IPS DF 6.9 (cell line): Measurements from ENCODE around the gene SLX4IP.

Source experiments
- DNase-seq: peaks from one replicate; pipeline ENCODE4 v3.0.0-alpha.2; 2013; ENCODE audit warnings: low read depth, low spot score
- H3K27ac ChIP-seq: one replicate; pipeline ENCODE4 v1.5.1; 2013; ENCODE audit warnings: low read length, control low read depth
- H3K27me3 ChIP-seq: 2 replicates; pipeline ENCODE4 v1.6.1; 2013; ENCODE audit warnings: mild to moderate bottlenecking, low read length; ENCODE audit not compliant: control insufficient read depth, insufficient read depth
- H3K36me3 ChIP-seq: 2 replicates; pipeline ENCODE4 v1.6.1; 2013; ENCODE audit warnings: low read length; ENCODE audit not compliant: control insufficient read depth, insufficient read depth
- H3K4me1 ChIP-seq: 2 replicates; pipeline ENCODE4 v1.6.1; 2013; ENCODE audit warnings: low read length; ENCODE audit not compliant: control insufficient read depth, insufficient read depth
- H3K4me3 ChIP-seq: 2 replicates; pipeline ENCODE4 v1.5.1; 2013; ENCODE audit warnings: mild to moderate bottlenecking, low read length
- H3K9me3 ChIP-seq: 2 replicates; pipeline ENCODE4 v1.6.1; 2013; ENCODE audit warnings: low read length, inconsistent platforms; ENCODE audit not compliant: control insufficient read depth, insufficient read depth
- WGBS: extraction: QIAGEN DNeasy Blood & Tissue Kit; methylation state at CpG from one replicate; pipeline ENCODE4 v1.1.7; 2013; ENCODE audit warnings: mixed read lengths, missing lambda C conversion rate; ENCODE audit not compliant: insufficient read length, insufficient coverage; 5-methylcytosine and 5-hydroxymethylcytosine counted together

The SLX4IP gene

DNA sequence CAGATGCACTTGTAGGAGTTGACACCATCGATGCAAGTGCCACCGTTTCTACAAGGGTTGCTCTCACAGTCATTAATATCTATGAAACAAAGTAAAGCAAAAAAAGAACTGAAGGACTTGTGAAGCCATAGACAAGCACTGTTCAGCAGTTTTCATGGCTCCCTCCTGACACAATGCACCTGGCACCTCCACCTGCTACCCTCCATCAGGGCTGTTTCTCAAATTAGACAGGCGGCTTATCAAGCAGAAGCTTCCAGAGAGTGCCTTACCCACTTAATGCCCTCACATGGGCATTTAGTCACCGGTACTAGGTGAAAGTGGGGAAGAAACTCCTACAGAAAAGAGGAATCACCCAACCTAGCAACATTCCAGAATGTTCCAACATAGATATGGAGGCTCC is 210.9 kb downstream of the SLX4IP start:
- peaks cover 39% of the 10 kb centered on the region for H3K36me3 ChIP-seq
- H3K4me3 ChIP-seq, result no peak overlapping the region
- no CpG with 5 or more reads among the region's 4 CpGs for WGBS
- no peaks in the 10 kb centered on the region for H3K27me3 ChIP-seq
- H3K9me3 ChIP-seq, result no peaks in the 10 kb centered on the region
- H3K27ac ChIP-seq, result no peak overlapping the region
- H3K4me1 ChIP-seq, result peaks cover 8% of the 10 kb centered on the region; the same call in 1 of the 2 replicates
- no peak for DNase-seq

GRCh38 chr20:10646886-10647420 is 211.8 kb downstream of the SLX4IP start:
- Histone ChIP-seq H3K27me3 (no peaks in the 10 kb centered on the region), H3K36me3 (peaks cover 34% of the 10 kb centered on the region), H3K27ac (no peak overlapping the region), H3K4me1 (peaks cover 10% of the 10 kb centered on the region; the same call in 1 of the 2 replicates), H3K9me3 (no peaks in the 10 kb centered on the region), H3K4me3 (no peak overlapping the region)
- no CpG with 5 or more reads among the region's 9 CpGs for WGBS
- no peak for DNase-seq

- Histone ChIP-seq H3K36me3 (peaks cover 29% of the 10 kb centered on the region), H3K27me3 (no peaks in the 10 kb centered on the region), H3K9me3 (no peaks in the 10 kb centered on the region), H3K27ac (no peak overlapping the region), H3K4me3 (no peak overlapping the region), H3K4me1 (peaks cover 10% of the 10 kb centered on the region; the same call in 1 of the 2 replicates)
- no CpG with 5 or more reads among the region's 9 CpGs for WGBS
- DNase-seq, result no peak
Observed at GRCh38 chr20:10647471-10647870, 212.4 kb downstream of the SLX4IP start.

GRCh38 chr20:10647909-10648308 is 212.8 kb downstream of the SLX4IP start:
- WGBS, result no CpG with 5 or more reads among the region's 11 CpGs
- H3K27me3 ChIP-seq, result no peaks in the 10 kb centered on the region
- peaks cover 10% of the 10 kb centered on the region; the same call in 1 of the 2 replicates for H3K4me1 ChIP-seq
- H3K36me3 ChIP-seq, result peaks cover 29% of the 10 kb centered on the region
- no peak for DNase-seq
- H3K27ac ChIP-seq, result no peak overlapping the region
- H3K9me3 ChIP-seq, result no peaks in the 10 kb centered on the region
- no peak overlapping the region for H3K4me3 ChIP-seq

GRCh38 chr20:10648651-10649050 is 213.5 kb downstream of the SLX4IP start:
- no CpG with 5 or more reads among the region's 8 CpGs for whole genome bisulfite sequencing
- no peaks in the 10 kb centered on the region for H3K9me3 ChIP-seq
- no peaks in the 10 kb centered on the region for H3K27me3 ChIP-seq
- no peak for DNase-seq
- no peak overlapping the region for H3K4me3 ChIP-seq
- no peak overlapping the region for H3K27ac ChIP-seq
- H3K4me1 ChIP-seq, result peaks cover 10% of the 10 kb centered on the region; the same call in 1 of the 2 replicates
- H3K36me3 ChIP-seq, result peaks cover 29% of the 10 kb centered on the region

- H3K4me1 ChIP-seq, result peaks cover 10% of the 10 kb centered on the region; the same call in 1 of the 2 replicates
- peaks cover 26% of the 10 kb centered on the region for H3K36me3 ChIP-seq
- no peak overlapping the region for H3K27ac ChIP-seq
- H3K4me3 ChIP-seq, result no peak overlapping the region
- no peak for DNase-seq
- no CpG with 5 or more reads among the region's 8 CpGs for WGBS
- H3K27me3 ChIP-seq, result no peaks in the 10 kb centered on the region
- H3K9me3 ChIP-seq, result no peaks in the 10 kb centered on the region
Observed at GRCh38 chr20:10649080-10649796, 214.1 kb downstream of the SLX4IP start.

DNA sequence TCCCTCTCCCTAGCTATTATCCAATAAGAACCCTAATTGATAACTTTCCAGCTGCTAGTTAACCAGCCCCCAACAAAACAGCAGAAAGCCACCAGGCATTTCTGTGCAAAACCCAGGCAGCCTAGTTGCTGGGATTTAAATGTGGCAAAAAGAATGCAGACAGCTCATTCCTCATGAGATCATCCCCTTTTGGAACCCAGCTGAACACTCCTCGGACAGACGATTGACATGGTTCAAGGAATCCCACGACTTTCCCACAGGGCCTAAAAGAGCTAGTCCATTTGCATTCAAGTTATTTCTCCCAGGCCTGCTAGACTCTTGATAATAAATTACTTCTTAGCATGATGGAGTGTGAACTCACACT is 214.7 kb downstream of the SLX4IP start:
- Histone ChIP-seq H3K36me3 (peaks cover 21% of the 10 kb centered on the region), H3K4me3 (no peak overlapping the region), H3K27ac (no peak overlapping the region), H3K4me1 (peaks cover 11% of the 10 kb centered on the region; the same call in 1 of the 2 replicates), H3K9me3 (no peaks in the 10 kb centered on the region), H3K27me3 (no peaks in the 10 kb centered on the region)
- WGBS, result no CpG with 5 or more reads among the region's 3 CpGs
- DNase-seq, result no peak

DNA sequence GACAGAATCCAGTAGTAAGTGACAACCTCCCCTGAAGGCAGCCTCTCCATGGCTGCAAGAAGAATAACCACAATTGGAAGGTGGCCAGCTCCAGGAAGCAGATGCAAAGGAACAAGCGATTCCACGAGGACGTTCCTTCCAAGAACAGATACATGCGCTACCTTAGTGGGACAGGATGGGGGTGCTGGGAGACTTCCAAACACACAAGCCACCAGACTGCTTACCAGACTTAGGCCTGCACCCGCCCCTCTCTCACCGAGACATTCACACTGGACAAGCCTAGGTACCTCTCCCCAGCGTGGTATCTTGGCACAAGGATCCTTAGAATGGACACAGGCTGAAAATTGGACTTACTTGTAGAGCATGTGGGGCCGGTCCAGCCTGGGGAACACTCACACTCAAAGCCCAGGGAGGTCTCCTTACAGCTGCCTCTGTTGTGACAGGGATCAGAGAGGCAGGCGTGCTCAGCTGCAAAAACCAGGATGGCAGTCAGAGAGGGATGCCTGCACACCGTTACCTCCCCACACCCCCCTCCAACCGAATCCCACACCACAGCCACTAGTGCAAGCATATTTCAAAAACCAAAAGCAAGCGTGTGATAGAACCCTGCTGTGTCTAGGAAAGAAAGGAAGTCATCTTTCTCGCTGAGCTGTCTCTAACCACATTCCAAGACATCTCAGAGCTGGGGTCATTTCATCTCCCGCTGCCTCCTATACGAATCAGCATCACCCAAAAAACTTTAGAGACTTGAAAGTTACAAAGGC is 216.3 kb downstream of the SLX4IP start:
- Histone ChIP-seq H3K4me3 (no peak overlapping the region), H3K9me3 (no peaks in the 10 kb centered on the region), H3K27ac (no peak overlapping the region), H3K36me3 (peaks cover 12% of the 10 kb centered on the region; the same call in 1 of the 2 replicates), H3K4me1 (peaks cover 14% of the 10 kb centered on the region; the same call in 1 of the 2 replicates), H3K27me3 (no peaks in the 10 kb centered on the region)
- DNase-seq, result no peak
- no CpG with 5 or more reads among the region's 15 CpGs for WGBS

- no CpG with 5 or more reads among the region's 9 CpGs for WGBS
- Histone ChIP-seq H3K9me3 (no peaks in the 10 kb centered on the region), H3K27me3 (no peaks in the 10 kb centered on the region), H3K4me3 (no peak overlapping the region), H3K4me1 (peaks cover 14% of the 10 kb centered on the region; the same call in 1 of the 2 replicates), H3K36me3 (peaks cover 9% of the 10 kb centered on the region; the same call in 1 of the 2 replicates), H3K27ac (no peak overlapping the region)
- DNase-seq, result no peak
Observed at GRCh38 chr20:10652185-10652584, 217.1 kb downstream of the SLX4IP start.

DNA sequence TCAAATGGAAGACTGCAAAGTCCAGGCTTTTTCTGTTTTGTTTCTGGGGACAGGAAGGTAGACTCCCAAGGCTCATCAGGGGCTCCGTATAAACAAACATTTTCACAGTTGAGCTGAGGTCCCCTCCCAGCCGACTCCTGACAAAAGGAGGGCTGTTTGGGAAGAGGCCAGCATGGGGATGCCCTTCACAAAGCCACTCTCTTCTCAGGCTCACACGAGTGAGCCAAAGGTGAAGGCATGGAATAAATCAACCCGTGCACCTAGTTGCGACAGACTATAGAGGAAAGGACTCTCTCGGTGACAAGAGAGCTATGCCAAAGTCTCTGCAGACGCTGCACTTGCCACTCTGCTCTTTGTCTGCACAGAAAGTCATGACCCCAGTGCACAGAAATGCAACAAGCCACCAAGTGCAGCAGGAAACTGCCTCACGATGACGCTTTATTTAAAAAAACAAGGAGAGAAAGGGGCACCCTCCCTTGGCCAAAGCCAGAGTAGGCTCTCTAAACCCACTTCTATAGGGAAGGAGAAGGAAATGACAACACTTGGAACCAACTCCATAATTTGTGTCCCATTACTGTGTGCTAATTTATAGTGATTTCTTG is 217.7 kb downstream of the SLX4IP start:
- H3K27ac ChIP-seq, result no peak overlapping the region
- H3K27me3 ChIP-seq, result no peaks in the 10 kb centered on the region
- WGBS, result no CpG with 5 or more reads among the region's 9 CpGs
- peaks cover 14% of the 10 kb centered on the region; the same call in 1 of the 2 replicates for H3K4me1 ChIP-seq
- peaks cover 10% of the 10 kb centered on the region; the same call in 1 of the 2 replicates for H3K36me3 ChIP-seq
- no peaks in the 10 kb centered on the region for H3K9me3 ChIP-seq
- DNase-seq, result no peak
- no peak overlapping the region for H3K4me3 ChIP-seq
